GM13977 (cell line): ENCODE data around the gene GKN2.
"Not testable (repeated sequence)": the region's sequence is repeated elsewhere in the genome, so short reads cannot be mapped to it uniquely, and the experiment has no call there.

Experiments used
- DNase-seq: peaks from one replicate; pipeline ENCODE4 v3.0.0; 2012; ENCODE audit warnings: low spot score
- CTCF ChIP-seq: IDR thresholded peaks from 2 replicates; pipeline ENCODE4 v1.5.1; 2012; ENCODE audit warnings: mild to moderate bottlenecking, control low read depth; ENCODE audit not compliant: insufficient read depth; ENCODE audit errors: extremely low read depth, missing control alignments
- in situ Hi-C: fragments of 300-500 bp; cut with MboI; formaldehyde crosslinking; loops from one replicate; pipeline ENCODE4 v1.12.0; 2022; ENCODE audit warnings: low sequenced_read_pairs, low pct_unique_long_range_greater_than_20kb, mixed read lengths, inconsistent platforms; ENCODE audit not compliant: unreplicated experiment

The GKN2 gene

GRCh38 chr2:68968221-68968620, 15.5 kb upstream of the GKN2 start:
- in situ Hi-C loops = no loop called here
- DNase-seq = no peak
- TF ChIP-seq CTCF = no peak

- in situ Hi-C loops = no loop called here
These were observed 11.6 kb upstream of the GKN2 start for GRCh38 chr2:68964282-68964681.

GRCh38 chr2:68961380-68961779, 8.7 kb upstream of the GKN2 start:
- TF ChIP-seq CTCF = no peak
- in situ Hi-C loops = no loop called here
- no peak for DNase-seq

More at GRCh38 chr2:68964282-68964681, 11.6 kb upstream of the GKN2 start:
- no peak for TF ChIP-seq CTCF
- DNase-seq = no peak

- TF ChIP-seq CTCF = no peak
- in situ Hi-C loops = no loop called here
- no peak for DNase-seq
These were observed 6.3 kb upstream of the GKN2 start for GRCh38 chr2:68959001-68959400.

GRCh38 chr2:68955432-68955831, 2.7 kb upstream of the GKN2 start:
- in situ Hi-C loops = not testable (repeated sequence)

GRCh38 chr2:68951899-68952298, 794 bp downstream of the GKN2 start:
- TF ChIP-seq CTCF = no peak

More at GRCh38 chr2:68955432-68955831, 2.7 kb upstream of the GKN2 start:
- DNase-seq = not testable (repeated sequence)

GRCh38 chr2:68948710-68949109, 4.0 kb downstream of the GKN2 start:
- TF ChIP-seq CTCF = no peak
- no peak for DNase-seq
- in situ Hi-C loops = no loop called here

More at GRCh38 chr2:68951899-68952298, 794 bp downstream of the GKN2 start:
- DNase-seq = no peak
- in situ Hi-C loops = no loop called here
